GM12878 (cell line): Measurements from ENCODE around the gene CXCR6. TPM values are rescaled to one million over a fixed set of nuclear protein-coding genes. Genes with fewer than 3 reads are reported as not detected.

ENCODE experiments used
- CBFB ChIP-seq: IDR thresholded peaks from 2 replicates; pipeline ENCODE4 v1.6.1; 2016; ENCODE audit warnings: antibody characterized with exemption, low read depth
- GABPA ChIP-seq: IDR thresholded peaks from 2 replicates; pipeline ENCODE4 v1.6.1; 2014; ENCODE audit warnings: antibody characterized with exemption, low read depth, mild to moderate bottlenecking, inconsistent platforms
- GATAD2B ChIP-seq: fragments of 450-650 bp; conservative IDR thresholded peaks from 2 replicates; pipeline ENCODE4 v1.6.1; 2017; ENCODE audit warnings: low read depth, mild to moderate bottlenecking, moderate library complexity
- IKZF1 ChIP-seq: fragments of 450-650 bp; conservative IDR thresholded peaks from 2 replicates; pipeline ENCODE4 v1.6.1; 2017; ENCODE audit warnings: antibody characterized with exemption, mild to moderate bottlenecking
- POLR2AphosphoS5 ChIP-seq: IDR thresholded peaks from 2 replicates; pipeline ENCODE4 v1.6.1; 2011; ENCODE audit warnings: mild to moderate bottlenecking, low read length, inconsistent platforms
- RBBP5 ChIP-seq: fragments of 200-600 bp; sonication (generic); conservative IDR thresholded peaks from 2 replicates; pipeline ENCODE4 v1.6.1; 2016
- RFX5 ChIP-seq: IDR thresholded peaks from 2 replicates; pipeline ENCODE4 v1.6.1; 2011; ENCODE audit warnings: low read depth, low read length, improper control_type of control experiment
- SMC3 ChIP-seq: IDR thresholded peaks from 2 replicates; pipeline ENCODE4 v1.6.1; 2011; ENCODE audit warnings: low read length, improper control_type of control experiment, borderline replicate concordance
- YY1 ChIP-seq: IDR thresholded peaks from 2 replicates; pipeline ENCODE4 v1.6.1; 2011; ENCODE audit warnings: low read depth, mild to moderate bottlenecking, low read length
- ZNF207 ChIP-seq: fragments of 450-650 bp; IDR thresholded peaks from 2 replicates; pipeline ENCODE4 v1.6.1; 2014; ENCODE audit warnings: antibody characterized with exemption, mild to moderate bottlenecking, borderline replicate concordance
- ZNF274 ChIP-seq: IDR thresholded peaks from one replicate; pipeline ENCODE4 v1.8.0; 2011; ENCODE audit not compliant: insufficient read length, insufficient read depth
- ZNF687 ChIP-seq: fragments of 450-650 bp; IDR thresholded peaks from 2 replicates; pipeline ENCODE4 v1.6.1; 2017; ENCODE audit warnings: mild to moderate bottlenecking, moderate library complexity
- polyA plus RNA-seq, 11 experiments: library from polyadenylated mRNA; depleted of rRNA in 4 of 11; unstranded in 6 of 11; stranded (reverse) in 5 of 11; fragments of >200 nt; fragmentation: Nextera tagmentation in 4 of 11; fragmentation: Illumina TruSeq in 1 of 11; extraction: Ambion mirVana in 4 of 11; extraction: Trizol in 1 of 11; gene quantifications; 1 replicate in 1 of 11; 2 replicates in 10 of 11; pipeline versions ENCODE4 v1.2.1 to v1.2.3, GENCODE V29; 2011 to 2016; ENCODE audit warnings: inconsistent platforms in 2 of 11, missing spikeins in 2 of 11, low read depth in 1 of 11
- total RNA-seq, 4 experiments: library from RNA; depleted of rRNA in 3 of 4; stranded (reverse); fragments of >200 nt in 3 of 4; fragmentation: Illumina TruSeq in 1 of 4; extraction: Trizol in 1 of 4; gene quantifications; 2 replicates each; pipeline versions ENCODE4 v1.2.1 to v1.2.3, GENCODE V29; 2013 to 2021

The CXCR6 gene
- total and polyA plus RNA-seq, 10 of the 15 experiments (the other 5 are each of a cell fraction or from before 2014, with no cell fraction given), result 0.04 to 0.20 (median 0.12) TPM; not detected in 5

DNA sequence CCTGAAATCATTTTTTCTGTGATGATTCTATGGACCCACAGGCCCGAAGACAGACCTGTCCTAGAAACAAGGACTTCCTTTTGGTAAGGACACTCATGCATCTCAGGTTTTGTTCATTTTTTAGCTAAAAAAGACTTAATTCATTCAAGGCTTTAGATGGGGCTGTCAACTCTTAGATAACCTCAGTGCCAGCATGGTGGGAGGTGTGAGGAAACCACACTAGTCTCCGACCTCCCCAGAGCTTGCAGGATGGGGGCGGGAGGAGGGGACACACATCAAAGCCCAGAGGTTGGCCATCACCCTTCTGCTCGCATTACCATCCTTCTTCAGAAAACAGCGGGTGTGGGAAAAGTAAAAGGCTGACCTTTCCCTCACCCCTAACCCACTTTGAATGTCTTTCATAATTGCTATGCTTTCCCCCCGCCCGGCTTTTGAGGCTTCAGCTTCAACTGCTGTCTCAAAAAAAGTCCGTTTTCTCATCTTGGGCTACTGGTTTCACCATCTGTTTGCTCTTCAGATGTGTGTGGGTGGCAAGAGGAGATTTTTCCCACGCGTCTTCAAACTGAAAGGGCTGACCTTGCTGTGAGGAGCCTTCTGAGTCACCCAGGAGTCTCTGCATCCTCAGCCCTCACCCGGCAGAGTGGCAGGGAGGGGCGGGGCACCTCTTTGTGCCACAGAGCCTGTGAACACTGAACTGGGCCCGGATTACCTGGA is 27.6 kb upstream of the CXCR6 start (continued):
- TF ChIP-seq IKZF1 (peak; percentile 83), GATAD2B (peak; percentile 100), SMC3 (0 out of 2 replicates have a peak, but pooled peaks have one; percentile 18), GABPA (no peak; the same call in 1 of the 2 replicates), YY1 (peak; percentile 48; the same call in 1 of the 2 replicates), ZNF274 (no peak), RFX5 (0 out of 2 replicates have a peak, but pooled peaks have one; percentile 13), POLR2AphosphoS5 (no peak), RBBP5 (no peak), CBFB (peak; percentile 86), ZNF687 (peak; percentile 87), ZNF207 (peak; percentile 40; the same call in 1 of the 2 replicates)
